Amygdala (tissue), 56 donors: ENCODE data around the gene ABLIM2.

Experiments used
- DNase-seq, 56 donors: peaks; one replicate each; lab custom pipeline; 2025; lab: John Stamatoyannopoulos, UW

Gene ABLIM2

GRCh38 chr4:8126523-8126922 lies 32.1 kb downstream of the ABLIM2 start:
- no peak for DNase-seq

DNA sequence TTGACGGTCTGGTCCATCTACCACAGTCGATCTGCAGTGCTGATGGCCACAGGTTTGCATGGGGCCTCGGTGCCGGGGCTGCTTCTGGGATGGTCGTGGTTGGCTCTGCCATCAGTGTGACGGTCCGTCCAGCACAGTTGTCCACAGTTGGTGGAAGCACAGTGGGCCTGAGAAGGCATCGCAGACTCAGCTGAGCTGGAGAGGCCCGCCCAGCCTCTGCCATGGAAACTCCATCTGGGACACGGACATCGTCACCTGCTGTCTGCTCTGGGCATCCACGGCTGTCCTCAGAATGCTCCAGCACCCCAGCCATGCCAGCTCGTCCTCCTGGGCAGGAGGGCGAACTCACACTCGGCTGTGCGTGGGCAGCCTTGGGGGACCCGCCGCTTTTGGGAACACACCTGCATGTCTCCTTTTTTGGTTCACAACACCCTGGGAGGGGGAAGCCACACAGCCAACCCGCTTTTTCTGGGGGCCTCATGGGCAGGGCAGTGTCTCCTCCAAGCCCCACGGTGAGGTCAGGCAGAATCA lies 33.0 kb downstream of the ABLIM2 start:
- no peak for DNase-seq

DNA sequence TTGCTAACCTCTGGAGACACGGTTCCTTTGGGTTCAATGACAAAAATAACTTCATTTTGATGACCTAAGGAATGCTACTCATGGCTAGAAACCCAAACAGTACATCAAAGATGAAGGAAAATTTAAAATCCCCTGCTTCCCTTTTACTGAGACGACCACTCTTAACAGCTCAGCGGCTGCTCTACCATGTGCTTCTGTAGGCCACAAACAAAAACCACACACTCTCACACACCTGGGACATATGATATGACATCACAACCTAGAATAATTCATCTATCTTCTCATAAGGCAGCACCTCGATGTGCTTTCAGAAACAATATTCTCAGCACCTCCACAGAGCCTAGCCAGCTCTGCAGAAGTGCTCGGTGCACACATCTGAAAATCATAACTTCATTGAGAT lies 34.7 kb downstream of the ABLIM2 start:
- DNase-seq = no peak

DNA sequence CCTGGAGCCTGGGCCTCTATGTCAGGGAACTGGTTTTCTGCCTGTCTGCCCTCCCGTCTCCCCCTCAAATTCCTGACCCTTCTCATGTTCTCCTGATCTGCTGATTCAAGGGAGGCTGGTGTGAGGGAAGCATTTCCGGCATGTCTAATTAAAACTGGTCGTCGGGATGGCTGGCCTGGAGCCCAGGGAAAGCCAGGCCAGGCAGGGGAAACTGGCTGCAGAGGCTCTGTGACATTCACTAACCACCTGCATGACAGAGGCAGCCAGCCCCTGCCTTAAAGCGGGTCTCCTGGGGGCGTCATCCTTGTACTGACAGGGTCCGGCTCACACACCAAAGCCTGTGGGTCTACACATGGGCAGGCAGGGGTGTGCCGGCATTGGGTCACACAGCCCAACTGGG lies 35.2 kb downstream of the ABLIM2 start:
- DNase-seq = no peak

GRCh38 chr4:8122746-8123145 lies 35.9 kb downstream of the ABLIM2 start:
- no peak for DNase-seq

- no peak for DNase-seq
Measured at GRCh38 chr4:8121292-8122015, 37.2 kb downstream of the ABLIM2 start.

DNA sequence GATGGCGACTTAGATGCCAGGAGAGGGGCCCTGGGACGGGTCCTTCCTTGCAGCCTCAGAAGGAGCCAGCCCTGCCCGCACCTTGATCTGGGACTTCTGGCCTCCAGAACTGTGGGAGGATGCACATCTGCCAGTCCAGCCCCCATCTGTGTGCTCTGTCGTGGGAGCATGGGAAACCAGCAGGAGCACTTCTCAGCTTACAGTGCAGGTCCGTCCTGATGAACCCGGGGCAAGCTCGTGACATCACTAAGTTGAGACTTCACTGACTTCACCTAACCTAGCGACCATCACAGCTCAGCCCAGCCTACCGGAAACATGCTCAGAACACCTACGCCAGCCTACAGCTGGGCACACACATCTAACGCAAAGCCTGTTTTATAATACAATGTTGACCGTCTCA lies 38.1 kb downstream of the ABLIM2 start:
- DNase-seq = no peak

- DNase-seq = no peak
Measured at GRCh38 chr4:8119877-8120276, 38.7 kb downstream of the ABLIM2 start.

- no peak for DNase-seq
Measured at GRCh38 chr4:8118531-8118930, 40.1 kb downstream of the ABLIM2 start.

DNA sequence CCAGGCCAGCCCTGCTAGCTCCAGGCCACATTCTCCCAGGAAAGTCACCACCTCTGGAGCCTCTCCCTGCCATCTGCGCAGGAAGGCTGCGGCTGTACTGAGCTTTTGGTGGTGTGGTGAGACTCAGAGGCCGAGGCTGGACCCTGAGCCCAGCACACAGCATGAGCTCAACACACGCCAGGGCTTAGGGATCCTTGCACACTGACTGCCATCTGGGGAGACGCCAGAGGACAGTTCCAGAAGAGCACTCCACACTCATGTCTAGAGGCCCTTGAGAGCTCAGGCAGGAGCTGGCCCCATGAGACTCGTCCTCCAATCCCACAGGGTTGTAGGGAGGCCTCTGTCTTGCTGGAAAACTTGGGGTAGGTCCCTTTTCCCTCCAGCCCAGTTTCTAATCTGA lies 40.6 kb downstream of the ABLIM2 start:
- no peak for DNase-seq

- peak in 3 of 56 donors; percentile 26 to 71 (median 53) for DNase-seq
Measured at GRCh38 chr4:8117278-8117682, 41.3 kb downstream of the ABLIM2 start.

DNA sequence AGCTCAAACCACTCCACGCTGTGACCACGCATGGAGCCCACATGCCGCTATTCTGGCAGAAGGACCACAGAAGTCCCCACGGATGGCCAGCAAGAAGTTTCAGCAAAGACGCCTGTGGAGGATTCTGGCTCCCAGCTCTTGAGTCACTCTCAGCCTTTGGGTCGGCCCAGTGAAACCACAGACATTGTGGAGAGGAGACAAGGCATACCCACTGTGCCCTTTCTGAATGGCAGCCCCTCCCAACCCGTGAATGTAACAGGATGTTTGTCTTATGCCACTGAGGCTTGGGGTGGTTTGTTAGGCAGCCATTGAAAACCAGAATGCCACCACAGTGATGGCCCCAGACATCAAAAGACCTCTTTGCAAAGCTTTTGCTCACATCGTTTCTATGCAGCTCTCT lies 42.7 kb downstream of the ABLIM2 start:
- DNase-seq = no peak

DNA sequence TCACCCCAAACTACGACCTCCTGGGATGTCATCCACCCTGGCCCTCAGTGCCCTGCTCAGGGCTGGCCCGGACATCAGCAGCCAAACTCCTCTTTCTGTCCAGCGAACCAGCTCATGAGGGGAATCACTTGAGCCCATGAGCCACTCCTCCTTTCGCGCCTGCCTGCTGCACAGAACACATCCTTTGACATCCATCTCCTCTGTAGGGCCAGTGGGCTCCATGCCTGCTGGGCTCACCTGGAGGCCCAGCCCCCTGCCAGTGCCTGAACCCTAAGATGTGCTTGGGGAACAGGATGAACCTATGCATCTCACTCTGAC lies 43.5 kb downstream of the ABLIM2 start:
- DNase-seq = no peak

- DNase-seq = no peak
Measured at GRCh38 chr4:8114456-8115202, 44.0 kb downstream of the ABLIM2 start.

- no peak for DNase-seq
Measured at GRCh38 chr4:8113611-8114377, 44.8 kb downstream of the ABLIM2 start.

- DNase-seq = no peak
Measured at GRCh38 chr4:8112672-8113071, 45.9 kb downstream of the ABLIM2 start.

DNA sequence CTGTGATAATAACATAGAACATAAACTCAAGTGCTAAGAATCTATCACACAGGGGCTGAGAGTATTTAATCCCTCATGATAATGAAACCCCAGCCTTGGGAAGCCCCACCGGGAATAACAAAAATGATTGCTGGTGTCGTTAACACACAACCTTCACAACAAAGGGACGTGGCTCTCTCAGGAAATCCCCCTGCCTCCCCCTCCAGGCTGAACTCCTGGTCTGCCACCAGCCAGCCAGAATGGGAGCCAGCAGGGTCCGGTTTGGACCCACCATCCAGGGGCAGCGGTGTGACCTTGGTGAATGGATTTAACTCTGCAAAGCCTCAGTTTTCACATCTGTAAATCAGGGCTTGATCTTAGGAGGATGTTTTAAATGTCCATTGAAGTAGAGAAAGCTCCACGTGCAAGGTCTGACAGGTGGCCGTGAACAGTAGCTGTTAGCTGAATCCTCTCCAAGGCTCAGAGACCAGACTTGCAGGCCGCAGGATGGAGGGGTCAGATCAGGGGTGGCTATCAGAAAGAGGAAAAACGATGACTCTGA lies 46.5 kb downstream of the ABLIM2 start:
- no peak for DNase-seq

GRCh38 chr4:8110071-8110986 lies 48.3 kb downstream of the ABLIM2 start:
- DNase-seq = peak in 1 of 56 donors; percentile 23

DNA sequence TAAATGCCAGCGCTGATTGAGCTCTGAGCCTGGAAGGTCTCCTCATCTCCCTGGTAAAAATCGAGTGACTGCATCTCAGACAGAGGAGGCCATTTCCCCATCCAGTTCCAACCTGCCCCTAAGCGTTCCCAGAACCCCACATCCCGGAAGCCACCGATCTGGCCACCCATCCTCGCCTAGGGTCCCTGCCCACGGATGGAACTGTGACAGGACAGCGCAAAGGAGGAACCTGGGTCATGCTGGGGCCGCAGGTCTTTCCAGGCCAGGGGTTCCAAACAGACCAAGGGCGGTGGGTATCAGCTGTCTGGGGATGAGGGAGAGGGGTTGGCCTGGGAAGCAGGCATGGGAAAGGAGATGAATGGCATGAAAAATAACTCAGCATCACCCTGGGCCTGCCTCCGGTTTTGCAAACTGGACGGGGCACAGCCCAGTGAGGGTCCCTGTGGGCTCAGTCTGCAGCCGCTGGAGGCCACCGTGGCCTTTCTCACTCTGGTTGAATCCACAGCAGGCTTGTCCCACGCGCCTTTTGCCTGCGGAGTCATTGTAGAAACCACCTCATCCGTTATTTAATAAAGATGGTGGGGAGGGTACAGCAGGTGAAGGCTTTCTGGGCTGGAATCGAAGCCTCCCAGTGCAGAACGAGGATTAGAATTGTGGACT lies 49.1 kb downstream of the ABLIM2 start:
- no peak for DNase-seq
